Glomerular visceral epithelial cell (primary cell): Measurements from ENCODE around the gene LMX1A.

Experiments
- DNase-seq: peaks from one replicate; pipeline ENCODE4 v3.0.0-alpha.2; 2016; ENCODE audit errors: extremely low spot score

Gene LMX1A

DNA sequence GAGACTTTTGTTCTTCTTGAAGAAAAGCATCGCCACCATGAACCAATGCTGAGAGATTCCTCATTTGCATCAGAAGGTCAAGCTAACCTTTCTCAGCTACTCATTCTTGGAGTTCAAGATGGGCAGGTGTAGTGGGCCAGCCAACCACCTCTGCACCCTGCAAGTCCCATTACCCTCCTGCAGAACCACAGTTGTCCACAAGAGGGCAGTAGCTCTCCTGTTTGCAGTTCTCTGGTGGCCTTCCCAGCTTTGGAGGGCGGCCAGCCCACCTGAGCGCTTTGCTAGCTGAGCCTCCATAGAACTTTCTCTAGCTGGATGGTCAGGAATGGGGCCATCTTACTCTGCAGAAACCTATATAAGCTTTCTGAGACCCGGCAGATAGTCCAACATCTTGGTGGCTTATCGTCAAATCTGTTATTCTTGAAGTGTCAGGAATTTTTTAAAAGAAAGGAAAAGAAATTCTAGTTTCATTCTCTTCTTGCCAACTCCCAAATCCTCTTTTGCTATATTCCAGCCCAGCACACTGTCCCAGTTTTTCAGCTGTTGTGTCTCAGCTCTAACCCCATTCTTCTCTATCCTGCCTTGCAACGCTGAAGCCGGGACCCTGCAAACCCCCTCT, 11.0 kb upstream of the LMX1A start:
- DNase-seq = peak; percentile 64

DNA sequence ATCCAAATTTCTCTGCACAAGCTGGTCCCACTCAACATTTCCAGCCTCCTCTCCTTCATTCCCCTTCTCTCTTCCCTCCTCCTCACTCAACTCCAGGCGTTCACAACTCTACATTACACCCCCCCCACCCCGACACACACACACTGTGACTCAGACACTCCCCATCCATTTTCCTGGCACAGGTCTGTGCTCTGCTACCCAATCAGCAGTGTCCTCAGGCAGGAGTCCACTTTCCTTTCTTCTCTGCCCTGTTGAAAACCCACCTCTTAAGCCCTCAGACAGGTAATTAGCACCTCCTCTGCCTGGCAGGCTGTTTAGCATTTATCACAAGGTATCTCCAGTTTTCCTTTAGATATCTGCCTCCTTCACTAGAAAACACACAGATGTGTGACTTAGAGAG, 8.8 kb upstream of the LMX1A start:
- DNase-seq = no peak

DNA sequence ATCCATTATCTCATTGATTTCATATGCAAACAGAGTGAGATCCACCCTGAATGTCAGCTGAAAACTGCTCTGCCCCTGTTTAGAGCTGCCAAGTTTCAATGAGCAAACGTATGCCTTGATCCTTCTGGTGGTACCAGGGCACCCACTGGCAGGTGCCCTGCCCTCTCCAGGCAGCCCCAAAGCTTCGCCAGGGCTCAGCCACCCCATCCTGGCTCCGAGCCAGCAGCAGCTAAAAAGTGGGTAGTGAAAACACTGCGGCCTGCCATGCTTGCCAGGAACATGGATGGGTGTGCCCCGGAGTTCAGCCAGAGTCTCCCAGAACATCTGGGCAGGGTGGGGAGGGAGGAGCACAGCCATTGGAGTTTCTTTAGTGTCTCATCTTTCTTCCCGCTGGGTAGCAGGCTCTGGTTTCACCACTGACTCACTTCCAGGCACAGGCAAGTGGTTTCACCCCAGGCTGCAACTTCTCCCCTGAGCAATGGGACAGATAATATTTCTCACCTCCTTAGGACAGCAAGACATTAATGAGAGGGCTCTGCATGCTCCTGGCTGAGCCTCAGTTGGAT, 8.1 kb upstream of the LMX1A start:
- DNase-seq = no peak

DNA sequence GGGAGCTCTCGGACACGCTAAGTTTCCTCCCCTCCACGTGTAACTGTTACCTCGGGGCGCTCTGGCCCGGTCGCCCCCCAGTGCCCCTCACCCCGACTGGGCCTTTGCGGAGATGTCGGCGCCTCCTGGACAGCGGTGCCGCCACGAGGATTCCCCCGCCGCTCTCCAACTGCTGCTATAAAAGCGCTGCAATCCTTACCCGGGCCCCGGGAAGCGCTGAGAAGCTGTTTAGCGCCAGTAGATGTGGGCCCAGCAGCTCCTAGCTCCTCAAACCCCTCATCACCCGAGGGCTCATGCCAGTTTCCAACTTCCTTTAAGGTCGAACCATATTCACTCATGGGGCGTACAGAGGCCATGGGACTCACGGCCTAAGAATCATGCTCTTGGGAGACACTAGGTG, 361 bp upstream of the LMX1A start:
- no peak for DNase-seq

DNA sequence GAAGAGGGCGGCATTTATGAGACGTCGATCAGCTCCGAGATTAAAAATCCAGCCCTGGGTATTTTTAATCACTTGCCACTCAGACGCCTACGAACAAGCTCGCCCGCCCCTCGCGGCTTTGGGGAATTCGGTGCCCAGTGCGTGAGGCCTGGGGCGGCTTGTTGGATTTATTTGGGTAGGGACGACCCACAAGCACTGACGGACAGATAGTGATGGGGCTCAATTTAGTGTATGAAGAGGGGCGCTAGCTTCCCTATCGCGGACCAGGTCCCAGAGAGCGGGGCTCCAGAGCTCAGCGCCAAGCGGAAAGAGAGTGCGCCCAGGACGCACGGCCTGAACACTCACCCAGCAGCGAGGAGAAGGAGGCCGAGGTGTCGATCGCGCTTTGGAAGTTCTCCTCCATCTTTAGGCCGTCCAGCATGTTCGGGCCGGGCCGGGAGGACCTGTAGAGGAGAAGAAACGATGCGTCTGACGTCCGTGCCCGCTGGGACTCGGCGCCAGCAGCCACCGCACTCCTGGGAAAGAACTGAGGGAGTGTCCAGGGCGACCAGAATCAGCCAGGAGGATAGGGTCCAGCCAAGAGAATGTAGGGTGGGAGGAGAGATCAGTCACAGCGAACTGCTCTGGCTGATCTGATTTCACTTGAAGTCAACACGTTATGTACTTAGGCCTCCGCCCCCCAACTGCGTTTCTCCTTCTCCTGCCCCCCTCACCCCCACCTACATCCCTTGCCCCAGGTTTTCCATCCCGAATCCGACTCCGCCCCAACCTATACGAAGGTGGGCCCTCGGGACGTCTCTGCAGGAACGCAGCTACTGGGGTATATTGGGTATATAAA, 1.2 kb downstream of the LMX1A start:
- DNase-seq = no peak

DNA sequence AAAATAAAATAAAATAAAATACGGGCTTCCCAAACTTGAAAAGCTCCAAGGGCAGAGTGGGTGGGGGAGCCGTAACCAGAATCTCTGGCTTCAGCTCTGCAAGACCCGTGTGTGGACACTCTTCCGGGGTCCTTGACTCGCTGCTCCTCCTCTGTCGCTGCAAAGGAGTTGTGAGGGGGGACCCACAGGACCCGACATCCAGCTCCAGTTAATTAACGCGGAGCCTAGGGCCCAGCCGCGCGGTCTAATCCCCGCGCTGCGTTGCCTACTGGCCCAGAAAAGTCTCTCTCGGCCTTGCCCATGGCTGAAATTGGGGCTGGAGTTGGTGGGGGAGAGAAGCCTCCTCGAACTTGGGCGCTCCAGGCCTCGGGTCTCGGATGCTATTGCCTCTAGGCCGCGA, 1.8 kb downstream of the LMX1A start:
- no peak for DNase-seq

DNA sequence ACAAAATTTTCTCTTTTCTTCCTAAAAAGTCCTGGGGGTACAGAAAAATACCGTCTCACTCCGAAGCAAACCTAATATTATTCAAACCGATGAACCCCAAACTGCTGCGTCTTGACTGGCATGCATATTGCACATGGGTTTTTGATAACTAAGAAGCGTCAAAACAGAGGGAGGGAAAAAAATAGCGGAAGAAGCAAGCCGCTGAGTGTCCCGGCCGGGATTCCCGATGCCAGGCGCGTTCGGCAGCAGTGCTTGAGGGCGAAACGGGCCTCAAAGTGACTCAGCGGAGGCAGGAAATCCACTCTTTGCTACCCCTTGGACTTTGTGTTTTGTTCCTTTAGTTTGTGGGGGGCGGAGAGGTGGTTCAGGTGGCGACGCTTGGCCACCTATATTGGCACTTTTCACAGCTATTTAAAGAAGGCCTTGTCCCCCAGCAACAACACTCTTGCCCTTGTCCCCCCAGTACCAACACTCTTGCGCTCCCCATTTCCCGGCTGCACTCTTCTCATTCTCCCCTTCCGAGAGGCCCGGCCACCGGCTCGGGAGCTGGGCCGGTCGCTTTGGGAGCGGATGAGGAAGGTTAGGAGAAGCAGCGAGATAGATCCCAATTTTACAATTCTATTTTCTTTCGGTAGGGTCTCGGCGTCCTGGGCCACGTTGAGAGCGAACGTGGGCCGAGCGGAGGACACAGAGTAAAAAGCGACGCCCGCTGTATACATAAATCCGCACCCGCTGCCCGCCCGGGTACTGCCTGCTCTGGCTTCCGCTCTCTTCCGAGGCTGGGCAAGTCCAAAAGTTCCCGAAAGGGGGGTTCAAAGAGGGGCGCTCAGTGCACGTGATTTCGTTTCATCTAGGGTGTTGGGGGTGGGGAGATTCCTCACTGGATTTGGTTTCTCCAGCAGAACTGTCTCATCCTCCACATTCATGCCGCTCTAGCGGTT, 2.5 kb downstream of the LMX1A start:
- DNase-seq = no peak

DNA sequence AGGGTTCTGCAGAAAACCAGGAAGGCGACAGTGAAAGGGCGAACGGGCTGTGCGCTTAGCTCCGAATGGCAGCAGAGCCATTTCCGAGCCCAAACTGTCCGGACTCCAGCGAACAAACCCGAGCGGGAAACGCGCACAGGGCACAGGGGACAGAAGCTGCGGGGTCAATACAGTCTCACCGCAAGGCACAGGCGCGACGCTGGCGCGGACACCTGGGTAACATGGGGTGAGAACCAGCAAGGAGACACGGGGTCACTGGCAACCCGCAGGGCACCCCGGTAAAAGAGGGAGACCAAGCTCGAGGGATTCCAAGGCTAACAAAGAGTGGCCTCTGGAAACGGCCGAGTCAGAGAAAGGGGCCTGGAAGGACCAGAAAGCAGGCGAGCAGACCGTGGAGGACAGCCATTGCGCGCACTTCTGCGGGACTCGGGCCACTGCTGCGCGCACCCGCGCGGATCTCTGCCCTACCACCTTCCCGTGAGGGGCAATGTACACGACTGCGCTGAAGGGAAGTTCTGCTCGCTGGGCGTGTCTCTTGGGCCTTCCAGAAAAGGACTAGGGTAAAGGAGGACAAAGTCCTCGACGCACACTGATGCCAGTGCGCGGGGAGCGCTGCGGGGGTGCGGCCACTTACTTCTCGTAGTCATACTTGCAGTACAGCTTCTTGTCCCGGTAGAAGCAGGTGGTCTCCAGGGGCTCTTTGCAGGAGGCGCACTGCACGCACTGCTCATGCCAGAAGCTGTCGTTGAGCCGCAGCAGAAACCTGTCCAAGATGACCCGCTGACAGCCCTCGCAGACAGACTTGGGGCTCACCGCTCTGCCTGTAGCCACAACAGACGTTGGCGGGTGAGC, 3.8 kb downstream of the LMX1A start:
- DNase-seq = no peak

DNA sequence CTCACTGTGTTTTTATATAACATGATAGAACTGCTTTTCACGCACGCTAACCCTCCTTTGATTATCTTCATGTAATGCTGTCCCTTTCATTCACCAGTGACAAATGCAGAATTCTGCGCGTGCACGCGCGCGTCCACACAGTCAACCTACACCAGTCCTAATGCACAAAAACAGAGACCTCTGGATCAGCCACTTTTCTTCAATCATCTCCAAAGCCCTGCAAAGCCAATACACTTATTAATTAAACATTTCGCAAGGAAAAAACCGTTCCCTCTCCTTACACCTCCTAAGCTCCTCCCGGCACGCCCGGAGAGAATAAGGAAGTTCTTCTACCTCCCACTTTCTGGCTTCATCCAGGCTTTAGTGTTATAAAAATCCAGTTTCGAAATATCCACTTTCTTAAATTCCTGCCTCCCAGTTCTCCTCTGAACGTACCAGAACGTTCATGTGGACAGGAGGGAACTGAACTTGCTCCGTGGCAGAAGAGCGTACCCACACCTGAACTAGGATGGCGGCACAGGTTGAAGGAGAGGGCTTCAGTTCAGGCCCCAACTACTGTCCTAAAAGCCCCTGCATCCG, 4.6 kb downstream of the LMX1A start:
- no peak for DNase-seq

DNA sequence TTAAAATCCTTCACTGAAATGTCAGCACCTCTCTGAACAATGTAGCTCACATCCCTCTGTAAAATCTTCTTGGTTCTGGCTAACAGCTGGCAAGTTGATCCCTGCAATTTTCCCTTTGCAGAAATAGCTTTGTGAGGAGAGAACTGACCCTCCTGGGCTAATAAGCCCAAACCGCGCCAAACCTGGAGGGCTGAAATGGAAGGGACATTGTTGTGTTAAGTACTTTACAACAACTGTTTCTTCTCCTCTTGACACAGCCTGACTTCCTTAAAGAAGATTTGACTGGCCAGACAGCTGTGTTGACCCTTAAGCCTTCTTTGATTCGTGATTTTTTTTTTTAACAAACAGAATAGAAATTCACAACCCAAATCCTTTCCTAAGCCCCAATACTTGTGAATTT, 5.7 kb downstream of the LMX1A start:
- no peak for DNase-seq

DNA sequence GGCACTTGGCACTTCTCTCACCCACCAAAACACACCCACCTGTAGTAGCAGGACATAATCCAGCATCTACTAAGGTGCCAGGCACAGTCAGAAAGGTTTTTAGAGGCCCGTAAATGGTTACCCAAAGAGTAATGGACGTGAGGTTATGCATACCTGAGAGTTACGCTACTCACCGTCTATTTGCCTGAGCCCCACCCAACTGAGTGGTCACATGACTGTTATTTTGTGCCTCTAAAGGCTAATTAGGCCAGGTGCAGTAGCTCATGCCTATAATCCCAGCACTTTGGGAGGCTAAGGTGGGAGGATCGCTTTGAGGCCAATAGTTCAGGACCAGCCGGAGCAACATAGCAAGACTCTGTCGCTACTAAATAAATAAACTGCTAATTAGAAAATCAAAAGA, 11.0 kb downstream of the LMX1A start:
- DNase-seq = no peak

DNA sequence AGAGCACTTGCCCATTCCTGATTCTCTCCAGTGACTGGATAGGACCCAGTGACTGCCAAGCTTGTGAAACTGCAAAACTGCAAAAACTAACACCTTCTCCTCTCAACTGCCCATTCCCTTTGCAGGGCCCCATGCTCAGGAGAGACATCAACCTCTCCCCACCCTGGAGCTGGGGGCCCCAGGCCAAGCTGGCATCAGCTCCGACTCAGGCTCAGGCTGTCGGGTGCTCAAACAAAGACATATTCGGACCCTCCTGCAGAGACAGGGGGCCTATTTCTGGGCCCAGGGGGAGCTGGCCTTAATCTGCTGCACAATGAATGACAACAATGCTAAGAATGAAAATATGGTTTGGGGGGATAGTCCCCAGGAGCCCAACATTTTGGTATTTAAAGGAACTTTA, 11.8 kb downstream of the LMX1A start:
- no peak for DNase-seq

DNA sequence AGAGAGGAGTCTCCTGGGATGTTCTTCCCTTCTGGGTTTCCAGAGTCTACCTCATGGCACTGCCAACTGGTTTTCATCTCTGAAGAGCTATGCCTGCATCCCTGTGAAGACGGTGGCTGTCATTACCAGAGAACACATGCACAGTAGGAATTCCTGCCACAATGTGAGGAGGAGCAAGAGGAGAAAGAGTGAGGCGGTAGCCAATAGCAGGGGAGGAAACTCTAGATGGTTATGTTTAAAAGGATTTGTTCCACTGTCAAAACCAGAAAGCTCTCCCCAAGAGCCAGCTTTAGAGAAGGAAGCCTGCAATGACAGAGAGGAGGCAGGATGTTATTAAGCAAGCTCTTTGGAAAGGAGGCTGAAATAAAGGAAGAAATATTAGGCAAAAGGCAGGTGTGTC, 12.3 kb downstream of the LMX1A start:
- DNase-seq = no peak

DNA sequence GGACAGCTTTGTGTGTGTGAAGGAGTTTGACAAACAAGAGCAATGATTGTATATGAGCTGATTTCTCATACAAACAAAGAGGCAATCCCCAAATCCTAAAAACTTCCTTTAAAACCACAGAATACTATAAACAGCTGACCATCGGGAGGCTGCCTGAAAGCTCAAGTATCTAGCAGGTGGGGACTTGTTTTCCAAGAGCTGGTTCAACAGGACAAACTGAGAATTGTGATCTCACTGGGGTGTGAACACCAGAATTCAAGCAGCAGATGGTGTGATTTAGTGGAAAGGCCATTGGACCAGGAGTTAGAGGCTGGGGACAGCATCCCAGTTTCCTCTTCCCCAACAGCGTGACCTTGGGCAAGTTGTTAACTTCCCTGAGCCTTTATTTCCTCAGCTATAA, 13.9 kb downstream of the LMX1A start:
- DNase-seq = no peak

DNA sequence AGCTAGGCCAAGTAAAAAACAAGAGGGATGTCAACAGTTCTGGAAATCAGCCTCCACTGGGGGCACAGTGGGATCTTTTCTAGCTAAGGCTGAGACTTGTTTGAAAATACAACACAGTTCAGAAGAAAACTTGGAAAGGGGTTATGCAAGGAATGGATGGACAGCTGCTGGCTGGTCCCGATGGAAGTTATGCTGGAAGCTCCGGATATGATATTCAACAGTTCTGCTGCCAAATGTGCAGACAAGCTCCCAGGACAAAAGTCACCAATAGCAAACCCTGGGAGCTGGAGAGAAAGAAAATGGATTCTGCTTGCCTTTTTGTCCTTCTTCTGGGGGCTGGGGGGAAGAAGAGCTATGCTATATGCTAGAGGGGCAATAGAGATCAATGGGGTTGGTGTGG, 14.3 kb downstream of the LMX1A start:
- DNase-seq = no peak

DNA sequence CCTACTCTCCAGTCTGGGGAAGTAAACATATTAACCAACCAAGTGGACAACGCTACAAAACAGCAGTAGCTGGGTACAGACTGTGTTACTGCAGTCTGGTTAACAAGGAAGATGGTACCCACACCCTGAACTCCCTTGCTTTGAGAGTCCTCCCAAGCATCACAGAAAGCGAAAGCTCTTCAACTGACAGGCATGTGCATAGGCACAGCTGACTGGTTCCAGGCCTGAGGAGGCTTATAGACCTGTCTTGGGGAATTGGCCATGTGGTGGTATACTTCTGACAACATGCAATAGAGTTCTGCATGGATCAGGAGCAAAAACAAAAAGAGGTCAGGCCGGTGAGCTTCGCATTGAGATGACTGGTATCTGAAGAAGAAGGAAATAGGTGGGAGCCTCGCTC, 17.4 kb downstream of the LMX1A start:
- DNase-seq = no peak

DNA sequence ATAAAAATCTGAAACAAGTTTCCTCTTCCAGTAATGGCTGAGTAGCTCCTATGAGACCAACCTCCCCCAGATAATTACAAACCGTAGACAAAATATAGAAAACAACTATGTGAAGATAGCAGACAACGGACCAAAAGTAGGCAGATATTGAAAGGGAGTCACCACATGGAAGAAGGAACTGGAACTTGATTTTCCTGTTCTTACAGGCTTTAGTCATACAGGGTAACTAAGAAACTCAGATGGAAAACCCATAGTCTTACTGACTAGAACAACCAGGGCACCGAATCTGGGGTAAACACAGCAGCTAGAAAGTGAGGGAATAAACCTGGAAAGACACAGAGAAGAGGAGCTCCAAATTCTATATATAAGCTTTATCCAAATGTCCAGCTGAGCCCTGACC, 26.0 kb downstream of the LMX1A start:
- DNase-seq = no peak

DNA sequence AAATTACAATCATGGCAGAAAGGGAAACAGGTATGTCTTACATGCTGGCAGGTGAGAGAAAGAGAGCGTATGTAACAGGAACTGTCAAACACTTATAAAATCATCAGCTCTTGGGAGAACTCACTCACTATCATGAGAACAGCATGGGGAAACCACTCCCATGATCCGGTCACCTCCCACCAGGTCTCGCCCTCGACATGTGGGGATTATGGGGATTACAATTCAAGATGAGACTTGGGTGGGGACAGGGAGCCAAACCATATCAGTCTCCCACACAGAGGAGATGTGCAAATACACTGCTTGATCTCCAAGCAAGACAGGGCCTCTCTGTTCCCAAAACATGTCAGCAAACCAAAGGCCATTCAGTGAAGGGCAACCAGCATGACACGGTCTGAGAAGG, 27.4 kb downstream of the LMX1A start:
- DNase-seq = no peak

DNA sequence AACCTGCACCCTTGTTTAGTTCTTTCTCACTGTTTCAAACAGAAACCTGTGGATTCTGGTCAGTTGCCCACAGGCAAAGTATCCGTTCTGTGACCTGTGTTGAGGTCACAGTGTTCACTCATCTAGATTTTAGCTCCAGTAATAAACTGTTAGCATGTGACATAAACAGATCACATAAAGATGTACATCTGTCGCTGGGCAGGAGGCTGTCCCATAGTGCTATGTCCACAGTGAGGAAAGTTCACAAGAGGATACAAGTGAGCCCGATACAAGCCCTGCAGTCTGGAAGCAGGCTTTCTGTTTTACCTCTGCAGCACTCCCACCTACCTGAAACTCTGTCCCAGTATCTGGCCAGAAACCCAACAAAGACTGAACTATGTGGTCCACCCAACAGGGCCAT, 28.4 kb downstream of the LMX1A start:
- no peak for DNase-seq

DNA sequence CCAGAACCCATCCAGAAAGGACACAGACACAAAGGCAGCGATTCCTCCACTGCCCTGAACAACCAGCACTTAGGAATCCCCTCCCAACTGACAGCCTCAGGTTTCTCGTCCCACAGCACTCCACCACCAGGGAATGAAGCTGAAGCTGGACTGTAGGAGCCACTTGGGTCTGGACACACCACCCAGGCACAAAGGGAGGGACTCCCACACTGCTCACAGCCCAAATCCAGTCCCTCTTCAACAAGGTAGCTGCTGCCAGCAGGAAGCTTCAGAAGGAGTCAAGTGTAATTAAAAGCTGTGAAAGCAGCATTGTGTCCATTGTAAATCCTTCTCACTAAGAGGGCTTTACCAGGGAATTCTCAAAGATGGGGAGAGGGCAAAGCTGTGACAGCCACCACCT, 29.0 kb downstream of the LMX1A start:
- no peak for DNase-seq
